Suppressor macrophage treated with lipopolysaccharide for 1 hour (primary cell): Measurements from ENCODE around the gene POU3F3.
A peak's percentile ranks its signal among the peaks of the same experiment; 100 is the strongest.

Experiments
- DNase-seq, 3 donors: peaks; one replicate each; pipeline ENCODE4 v3.0.0-alpha.2; 2020 to 2022

POU3F3 gene

GRCh38 chr2:104876606-104877570 is 23.0 kb downstream of the POU3F3 start:
- DNase-seq: no peak

GRCh38 chr2:104878863-104879512 is 25.1 kb downstream of the POU3F3 start:
- DNase-seq: no peak

GRCh38 chr2:104880076-104880475 is 26.2 kb downstream of the POU3F3 start:
- DNase-seq: no peak

DNA sequence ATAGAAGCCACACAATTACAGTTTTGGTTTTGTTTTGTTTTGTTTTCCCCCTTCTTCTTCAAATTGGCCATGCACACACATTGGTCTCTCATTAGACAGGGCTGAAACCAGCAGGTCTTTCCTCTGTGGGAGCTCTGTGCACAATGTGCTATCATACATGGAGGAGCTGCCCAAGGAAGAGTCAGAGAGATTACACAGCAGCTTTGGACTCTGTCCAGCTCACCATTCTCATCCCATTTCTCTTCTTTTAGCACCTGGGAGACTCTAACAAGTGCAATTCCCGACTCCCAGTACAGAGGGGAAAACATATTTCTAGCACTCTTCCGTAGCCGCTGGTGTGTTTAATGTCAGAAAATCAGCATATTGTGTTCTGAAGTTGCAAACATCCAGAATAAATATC is 29.4 kb downstream of the POU3F3 start:
- DNase-seq: no peak

GRCh38 chr2:104885119-104885782 is 31.3 kb downstream of the POU3F3 start:
- no peak for DNase-seq

DNA sequence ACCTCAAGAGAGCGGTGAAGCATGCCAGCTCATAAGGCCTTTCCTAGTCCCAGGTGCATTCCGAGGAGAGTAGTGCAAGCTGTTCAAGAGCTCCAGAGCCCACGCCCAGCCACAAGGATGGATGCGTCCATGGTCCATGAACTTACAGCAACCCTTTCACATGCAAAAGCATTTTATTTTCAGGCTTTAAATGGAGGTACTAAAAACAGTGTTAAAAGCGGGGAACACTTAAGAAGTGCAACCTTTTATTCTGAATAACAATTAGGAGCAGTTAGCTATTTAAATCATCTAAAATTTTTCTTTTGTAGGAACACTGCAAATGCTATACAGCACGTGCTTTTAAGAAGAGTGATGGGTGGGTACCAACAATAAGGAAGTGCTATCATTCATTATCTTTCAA is 33.8 kb downstream of the POU3F3 start:
- no peak for DNase-seq

DNA sequence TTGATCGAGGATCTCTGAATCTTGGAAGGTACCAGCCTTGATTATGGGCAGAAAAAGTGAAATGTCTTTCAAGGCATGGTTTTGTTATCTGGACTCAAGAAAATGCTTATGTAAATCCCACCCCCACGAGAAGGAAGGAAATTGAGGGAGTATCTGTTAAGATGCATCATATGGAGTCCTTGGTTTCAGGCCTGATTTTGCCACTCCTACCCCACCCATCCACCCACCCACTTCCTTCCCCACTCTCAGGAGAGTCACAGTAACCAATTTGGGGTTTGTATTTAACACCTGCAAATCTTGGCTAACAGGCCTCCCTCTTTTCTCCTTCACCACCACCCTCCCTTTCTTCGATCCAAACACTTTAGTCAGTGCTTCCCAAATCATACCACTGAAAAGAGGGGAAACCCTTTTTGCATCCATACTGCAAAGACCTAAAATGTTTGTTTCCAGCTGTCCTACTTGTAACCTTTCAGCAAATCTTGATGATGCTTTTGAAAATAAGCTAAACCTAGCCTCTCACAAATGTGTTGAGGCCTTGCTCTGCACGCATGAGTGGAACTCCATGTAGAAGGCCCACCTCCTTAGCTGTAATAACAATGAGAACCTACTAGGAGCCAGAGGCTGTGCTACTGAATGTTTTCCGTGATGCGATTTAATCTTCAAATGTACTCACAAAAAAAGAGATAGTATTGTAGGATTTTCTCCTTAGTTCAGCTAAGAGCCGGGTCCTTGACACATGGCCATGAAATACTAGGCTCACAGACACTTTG is 34.8 kb downstream of the POU3F3 start:
- no peak for DNase-seq

- DNase-seq: peak; percentile 44 to 47 (median 46)
Measured at GRCh38 chr2:104889291-104889959, 35.5 kb downstream of the POU3F3 start.

GRCh38 chr2:104889960-104890684 is 36.2 kb downstream of the POU3F3 start:
- DNase-seq: no peak

GRCh38 chr2:104890685-104891069 is 36.8 kb downstream of the POU3F3 start:
- no peak for DNase-seq

GRCh38 chr2:104891145-104891544 is 37.2 kb downstream of the POU3F3 start:
- no peak for DNase-seq

- no peak for DNase-seq
Measured at GRCh38 chr2:104896446-104896845, 42.5 kb downstream of the POU3F3 start.

DNA sequence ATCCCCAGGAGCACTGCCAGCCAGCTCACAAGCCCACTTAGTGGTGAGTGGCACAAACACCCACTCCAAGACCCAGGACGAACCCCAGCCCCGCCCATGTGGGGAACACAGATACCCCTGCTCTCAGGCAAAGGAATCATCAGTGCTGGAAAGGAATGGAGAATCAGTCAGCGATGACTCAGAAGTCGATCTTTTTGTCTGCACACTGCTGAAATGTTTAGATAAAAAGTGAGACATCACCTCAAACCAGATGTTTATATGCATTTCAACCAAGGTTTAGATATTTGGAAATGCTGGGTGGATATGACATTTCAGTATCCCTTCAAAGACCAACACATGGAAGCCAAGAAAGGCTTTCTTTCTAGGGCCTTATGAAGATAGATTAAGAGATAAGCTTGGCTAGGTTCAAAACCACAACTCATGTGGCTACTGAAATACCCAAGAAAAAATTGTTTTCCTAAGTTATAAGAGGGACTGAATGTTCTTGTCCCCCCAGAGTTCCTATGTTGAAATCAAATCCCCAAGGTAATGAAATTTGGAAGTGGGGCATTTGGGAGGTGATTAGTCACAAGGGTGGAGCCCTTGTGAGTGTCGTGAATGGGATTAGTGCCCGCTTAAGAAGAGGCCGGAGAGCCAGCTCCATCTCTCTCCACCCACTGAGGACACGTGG is 43.7 kb downstream of the POU3F3 start:
- DNase-seq: no peak

DNA sequence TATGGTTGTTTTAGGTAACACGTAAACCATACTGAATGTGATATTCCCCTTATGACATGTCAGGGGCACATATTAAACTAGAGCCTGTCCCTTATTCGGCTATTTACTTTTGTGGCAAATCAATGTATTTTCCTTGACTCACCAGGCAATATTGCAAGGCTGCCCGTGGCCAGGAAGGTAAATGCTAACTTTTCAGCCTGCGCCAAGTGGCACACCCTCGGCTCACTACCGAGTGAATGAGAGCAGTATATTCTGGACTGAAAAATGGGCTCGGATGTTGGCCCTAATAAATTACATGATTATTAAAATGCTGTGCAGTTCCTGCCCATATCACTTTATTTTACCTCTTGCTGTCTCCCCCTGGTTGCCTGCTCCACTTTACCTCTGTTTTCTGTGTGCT is 46.7 kb downstream of the POU3F3 start:
- no peak for DNase-seq

GRCh38 chr2:104901037-104901881 is 47.3 kb downstream of the POU3F3 start:
- no peak for DNase-seq

DNA sequence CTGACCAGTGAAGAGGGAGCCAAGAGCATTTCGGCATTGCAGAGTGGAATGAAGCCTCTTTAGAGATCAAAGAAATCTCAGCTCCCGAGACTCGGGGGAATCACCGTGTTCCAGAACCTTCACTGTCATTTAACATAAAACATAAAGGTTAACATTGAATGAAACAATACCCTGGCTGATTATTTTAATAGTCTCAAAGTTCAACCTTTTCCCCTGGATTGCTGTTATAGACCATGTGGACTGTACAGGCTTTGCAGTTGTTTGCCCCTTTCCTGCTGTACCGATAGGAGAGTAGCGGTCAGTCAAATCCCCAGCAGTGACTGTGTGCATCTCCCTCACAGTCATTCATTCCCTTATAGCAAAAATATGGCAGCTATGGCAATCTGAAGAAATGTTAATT is 48.4 kb downstream of the POU3F3 start:
- DNase-seq: no peak
